ENCODE data around the gene CNTD1.

DNA sequence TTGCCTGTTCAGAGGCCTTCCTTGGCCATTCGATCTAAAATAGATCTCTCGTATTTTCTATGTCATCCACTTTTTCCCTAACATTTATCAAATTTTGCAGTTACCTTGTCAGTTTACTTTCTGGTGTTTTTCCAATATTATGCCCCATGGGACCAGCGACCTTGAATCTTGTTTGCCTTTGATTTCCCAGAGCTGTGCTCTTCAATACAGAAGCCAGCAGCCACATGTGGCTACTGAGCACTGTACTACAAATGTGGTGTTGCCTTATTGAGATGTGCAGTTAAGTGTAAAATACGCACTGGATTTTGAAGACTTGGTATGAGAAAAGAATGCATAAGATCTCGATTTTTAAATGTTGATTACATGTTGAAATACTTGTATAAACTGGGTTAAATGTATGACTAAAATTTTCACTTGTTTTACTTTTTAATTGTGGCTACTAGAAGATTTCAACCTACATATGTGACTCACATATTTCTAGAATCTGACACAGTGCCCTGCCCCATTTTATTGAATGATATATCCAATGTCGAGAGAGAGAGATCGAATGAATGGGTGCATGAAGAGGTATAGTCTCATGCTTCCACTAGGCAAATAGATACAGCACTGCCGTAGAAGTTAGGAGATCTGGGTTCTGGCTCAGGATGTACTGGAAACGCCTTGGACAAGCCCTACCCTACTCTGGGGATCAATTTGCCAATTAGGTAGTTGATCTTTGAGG is 33.7 kb downstream of the CNTD1 start:
- no peak for TF ChIP-seq USF2 (IDR thresholded peaks at IDR 0.05)
- TF ChIP-seq, protein P1, sequence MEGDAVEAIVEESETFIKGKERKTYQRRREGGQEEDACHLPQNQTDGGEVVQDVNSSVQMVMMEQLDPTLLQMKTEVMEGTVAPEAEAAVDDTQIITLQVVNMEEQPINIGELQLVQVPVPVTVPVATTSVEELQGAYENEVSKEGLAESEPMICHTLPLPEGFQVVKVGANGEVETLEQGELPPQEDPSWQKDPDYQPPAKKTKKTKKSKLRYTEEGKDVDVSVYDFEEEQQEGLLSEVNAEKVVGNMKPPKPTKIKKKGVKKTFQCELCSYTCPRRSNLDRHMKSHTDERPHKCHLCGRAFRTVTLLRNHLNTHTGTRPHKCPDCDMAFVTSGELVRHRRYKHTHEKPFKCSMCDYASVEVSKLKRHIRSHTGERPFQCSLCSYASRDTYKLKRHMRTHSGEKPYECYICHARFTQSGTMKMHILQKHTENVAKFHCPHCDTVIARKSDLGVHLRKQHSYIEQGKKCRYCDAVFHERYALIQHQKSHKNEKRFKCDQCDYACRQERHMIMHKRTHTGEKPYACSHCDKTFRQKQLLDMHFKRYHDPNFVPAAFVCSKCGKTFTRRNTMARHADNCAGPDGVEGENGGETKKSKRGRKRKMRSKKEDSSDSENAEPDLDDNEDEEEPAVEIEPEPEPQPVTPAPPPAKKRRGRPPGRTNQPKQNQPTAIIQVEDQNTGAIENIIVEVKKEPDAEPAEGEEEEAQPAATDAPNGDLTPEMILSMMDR (IDR thresholded peaks at IDR 0.05): no peak
- TF ChIP-seq MYC (IDR thresholded peaks at IDR 0.05; ENCODE audit: borderline replicate concordance, low read length): no peak
- no peak for TF ChIP-seq POLR2A (IDR thresholded peaks at IDR 0.05; ENCODE audit: low read length)
- no peak for TF ChIP-seq RNF2 (IDR thresholded peaks at IDR 0.05; ENCODE audit: borderline replicate concordance, low read depth)
- no peak for TF ChIP-seq EHMT2 (IDR thresholded peaks at IDR 0.05; ENCODE audit: low read depth)
- no peak for TF ChIP-seq ZC3H11A (IDR thresholded peaks at IDR 0.05)

All from A549 (cell line).